ENCODE results near the gene CENPM.
A peak's percentile ranks its signal among the peaks of the same experiment; 100 is the strongest.

CENPM gene

GRCh38 chr22:41912338-41913039 is 34.5 kb downstream of the CENPM start:
- no peak for DNase-seq

- no peak for DNase-seq
These were observed 35.8 kb downstream of the CENPM start for GRCh38 chr22:41911001-41911611.

- peak; percentile 62 for DNase-seq
These were observed 36.6 kb downstream of the CENPM start for GRCh38 chr22:41910050-41911000.

GRCh38 chr22:41909310-41910049 is 37.5 kb downstream of the CENPM start:
- peak; percentile 68 for DNase-seq

- DNase-seq, result peak; percentile 44
These were observed 38.3 kb downstream of the CENPM start for GRCh38 chr22:41908411-41909309.

- no peak for DNase-seq
These were observed 39.2 kb downstream of the CENPM start for GRCh38 chr22:41907436-41908401.

- no peak for DNase-seq
These were observed 40.1 kb downstream of the CENPM start for GRCh38 chr22:41906822-41907221.

- no peak for DNase-seq
These were observed 41.3 kb downstream of the CENPM start for GRCh38 chr22:41905411-41906202.

- DNase-seq, result no peak
These were observed 42.2 kb downstream of the CENPM start for GRCh38 chr22:41904450-41905410.

- no peak for DNase-seq
These were observed 44.0 kb downstream of the CENPM start for GRCh38 chr22:41902932-41903421.

- DNase-seq, result no peak
These were observed 44.9 kb downstream of the CENPM start for GRCh38 chr22:41902016-41902415.

- DNase-seq, result no peak
These were observed 46.2 kb downstream of the CENPM start for GRCh38 chr22:41900652-41901312.

GRCh38 chr22:41899992-41900651 is 46.8 kb downstream of the CENPM start:
- DNase-seq, result no peak

GRCh38 chr22:41899110-41899509 is 47.8 kb downstream of the CENPM start:
- DNase-seq, result no peak

- DNase-seq, result no peak
These were observed 48.3 kb downstream of the CENPM start for GRCh38 chr22:41898645-41899044.

- DNase-seq, result no peak
These were observed 53.2 kb downstream of the CENPM start for GRCh38 chr22:41893591-41894375.
